HG03103 (cell line): ENCODE results near the gene DST.
"Not testable (repeated sequence)": the region's sequence is repeated elsewhere in the genome, so short reads cannot be mapped to it uniquely, and the experiment has no call there.

Experiments
- ATAC-seq: cut with Tn5 transposase; IDR thresholded peaks from one replicate; pipeline ENCODE4 v1.9.1; 2021; ENCODE audit warnings: low read depth; ENCODE audit not compliant: unreplicated experiment

Gene DST

DNA sequence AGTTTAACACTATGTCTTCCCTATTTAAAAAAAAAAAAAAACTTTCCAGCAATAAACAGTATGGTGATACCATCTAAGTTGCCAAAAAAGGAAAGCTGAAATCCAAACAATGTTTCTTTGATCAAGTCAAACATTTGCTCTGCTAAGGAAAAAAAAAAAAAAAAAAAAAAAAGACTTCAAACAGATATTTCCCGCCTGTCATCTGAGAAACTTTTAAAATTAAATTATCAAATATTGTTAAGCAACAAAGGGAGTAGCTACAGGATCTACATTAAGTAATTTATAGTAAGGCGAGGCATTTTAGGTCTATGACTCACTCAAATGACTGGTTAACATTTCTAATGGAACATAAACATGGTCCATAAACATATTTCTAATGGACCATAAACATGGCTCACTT, 121.2 kb downstream of the DST start:
- ATAC-seq = no peak

GRCh38 chr6:56520218-56520617, 122.5 kb downstream of the DST start:
- no peak for ATAC-seq

DNA sequence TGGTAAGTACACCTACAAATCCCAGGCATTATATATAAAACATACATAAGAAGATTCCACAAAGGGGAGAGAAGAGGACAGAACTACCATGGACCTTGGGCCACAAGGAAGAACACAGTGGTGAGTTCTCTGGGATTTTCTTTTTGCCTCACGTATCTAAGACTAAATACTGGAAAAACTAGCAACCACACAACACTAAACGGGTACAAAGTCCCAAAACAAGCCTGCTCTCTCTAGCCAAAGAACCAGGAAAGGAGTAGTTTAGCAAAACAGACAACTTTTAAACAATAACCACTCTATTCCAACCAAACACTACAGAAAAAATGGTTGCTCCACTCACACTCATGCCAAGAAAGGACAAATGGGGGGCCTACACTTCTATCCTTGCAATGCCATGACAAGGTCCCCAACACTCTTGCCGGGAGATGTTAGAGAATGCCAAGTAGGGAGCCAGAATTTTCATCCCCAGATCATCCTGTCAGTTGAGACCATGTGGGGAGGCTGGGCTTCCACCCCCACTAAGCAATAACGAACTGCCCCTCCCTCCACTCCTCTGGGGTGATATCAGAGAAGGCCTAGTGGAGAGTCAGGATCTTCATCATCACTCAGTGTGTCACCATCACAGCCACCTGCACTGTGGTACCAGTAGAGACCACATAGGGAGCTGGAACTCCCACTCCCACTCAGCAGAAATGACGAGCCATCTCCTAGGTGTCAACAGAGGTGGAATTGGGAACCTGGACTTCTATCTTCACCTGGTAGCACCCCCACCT, 123.5 kb downstream of the DST start:
- ATAC-seq = no peak

GRCh38 chr6:56517155-56517745, 125.4 kb downstream of the DST start:
- ATAC-seq = no peak

GRCh38 chr6:56516003-56516402, 126.7 kb downstream of the DST start:
- no peak for ATAC-seq

GRCh38 chr6:56515081-56515905, 127.4 kb downstream of the DST start:
- no peak for ATAC-seq

DNA sequence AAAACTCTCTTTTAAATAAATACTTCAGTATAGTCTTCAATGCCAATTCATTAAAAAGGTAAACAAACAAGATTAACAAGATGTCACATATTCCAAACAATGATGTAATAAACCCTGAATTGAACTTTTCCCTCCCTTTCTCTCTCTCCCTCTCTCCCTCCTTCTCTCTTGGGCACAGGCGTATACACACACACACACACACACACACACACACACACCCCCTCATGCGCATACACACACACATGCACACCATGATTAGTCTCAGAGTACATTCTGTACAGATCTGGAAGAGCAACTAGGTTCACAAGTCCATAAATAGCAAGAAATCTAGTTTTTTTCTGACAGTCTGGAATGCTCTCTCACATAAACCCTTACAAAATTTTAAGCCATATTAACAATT, 128.3 kb downstream of the DST start:
- ATAC-seq = no peak

DNA sequence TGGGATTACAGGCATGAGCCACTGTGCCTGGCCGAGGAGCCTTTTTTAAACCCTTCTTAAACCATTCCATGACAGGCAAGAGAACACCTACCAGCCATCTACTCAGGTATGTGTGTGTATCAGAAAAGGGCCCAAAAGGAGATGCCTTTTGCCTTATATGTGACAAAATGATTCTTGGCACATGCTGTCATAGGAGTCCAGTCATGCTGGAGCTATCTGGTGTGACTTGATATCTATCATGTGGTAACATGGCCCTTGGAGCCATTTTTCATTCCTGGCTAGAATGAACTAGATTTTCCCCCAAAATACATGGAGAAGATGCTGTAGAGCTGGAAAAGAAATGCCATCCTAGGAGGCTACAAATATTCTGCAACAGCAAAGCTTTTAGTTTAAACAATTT, 129.1 kb downstream of the DST start:
- ATAC-seq = no peak

GRCh38 chr6:56511591-56511990, 131.1 kb downstream of the DST start:
- ATAC-seq = no peak

- ATAC-seq = no peak
These were observed 131.6 kb downstream of the DST start for GRCh38 chr6:56510984-56511531.

GRCh38 chr6:56509031-56509430, 133.7 kb downstream of the DST start:
- ATAC-seq = no peak

GRCh38 chr6:56507517-56507916, 135.2 kb downstream of the DST start:
- no peak for ATAC-seq

- no peak for ATAC-seq
These were observed 137.0 kb downstream of the DST start for GRCh38 chr6:56505512-56506260.

- no peak for ATAC-seq
These were observed 140.7 kb downstream of the DST start for GRCh38 chr6:56501993-56502392.

- ATAC-seq = no peak
These were observed 143.6 kb downstream of the DST start for GRCh38 chr6:56499095-56499494.

GRCh38 chr6:56497691-56498090, 145.0 kb downstream of the DST start:
- no peak for ATAC-seq

DNA sequence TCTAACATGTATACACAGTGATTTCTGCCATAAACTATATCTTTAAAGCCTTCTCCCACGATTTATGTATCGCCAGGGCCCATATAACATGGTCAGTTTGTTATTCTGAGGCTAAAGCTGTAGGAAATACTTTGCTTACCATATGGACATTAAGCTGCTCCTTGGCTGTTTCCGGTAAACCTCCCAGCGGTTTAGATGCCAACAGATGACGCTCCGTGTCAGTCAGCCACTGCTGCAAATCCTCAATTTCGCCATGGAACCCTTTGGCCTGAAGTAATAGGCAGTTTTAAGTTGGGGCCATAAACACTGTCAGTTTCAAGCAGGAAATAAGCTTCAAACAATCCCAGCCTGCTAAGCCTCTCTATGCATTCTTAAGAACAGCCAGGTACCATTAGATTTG, 145.4 kb downstream of the DST start:
- ATAC-seq = no peak

GRCh38 chr6:56496650-56497049, 146.0 kb downstream of the DST start:
- not testable (repeated sequence) for ATAC-seq

DNA sequence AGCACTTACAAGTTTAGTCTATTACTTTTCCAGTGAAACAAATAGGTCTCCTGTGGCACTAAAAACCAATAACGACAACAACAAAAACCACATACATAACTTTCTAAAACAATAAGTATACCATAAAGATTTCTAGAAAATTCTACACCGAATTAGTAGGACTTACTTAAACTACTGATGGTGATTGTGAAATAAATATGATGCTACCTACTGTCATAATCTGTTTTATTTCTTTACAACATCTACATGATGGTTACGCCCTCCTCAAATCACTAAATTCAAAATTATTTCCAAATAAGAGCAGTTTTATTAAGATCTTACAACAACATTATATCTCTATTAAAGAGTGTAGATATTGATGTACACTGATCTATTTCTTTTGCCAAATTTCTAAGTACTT, 147.0 kb downstream of the DST start:
- ATAC-seq = no peak

DNA sequence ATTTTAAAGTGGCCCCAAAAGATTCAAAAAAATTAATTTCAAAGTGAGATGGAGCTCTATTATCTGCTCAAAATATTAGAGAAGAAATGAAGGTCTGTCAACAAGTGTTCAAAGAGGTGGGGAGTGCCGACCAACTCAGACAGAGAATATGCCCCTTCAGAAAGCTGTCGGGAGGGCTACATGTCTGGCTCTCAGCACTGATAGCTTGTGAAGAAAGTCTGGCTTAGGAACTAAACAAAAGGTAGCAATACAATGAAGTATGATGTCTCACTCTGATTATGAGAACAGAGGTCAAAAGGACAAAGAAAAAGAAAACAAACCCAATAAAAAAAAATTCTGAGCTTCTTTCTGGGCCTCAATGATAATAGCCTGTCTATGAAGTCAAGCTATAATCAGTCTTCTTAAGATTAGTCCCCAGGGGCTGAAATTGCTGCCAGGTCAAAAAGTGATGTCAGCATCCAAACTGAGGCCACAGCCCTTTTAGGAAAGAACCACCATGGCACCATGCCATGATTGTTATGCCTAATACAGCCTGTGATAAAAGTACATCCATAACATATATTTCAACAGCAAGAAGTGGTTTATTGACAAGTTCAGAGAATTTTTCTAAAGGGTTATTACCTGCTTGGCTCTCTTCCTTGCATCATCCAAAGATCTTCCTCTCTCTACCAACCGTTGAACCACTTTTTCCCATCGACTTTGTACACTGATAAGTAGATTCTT, 150.9 kb downstream of the DST start:
- ATAC-seq = no peak
